DMS153 treated with DMSO at 0.1 percent for 48 hours (cell line): Measurements from ENCODE around the gene BACE1-AS.
"Not testable (repeated sequence)": the region's sequence is repeated elsewhere in the genome, so short reads cannot be mapped to it uniquely, and the experiment has no call there.

Experiments used
- DNase-seq: peaks from one replicate; lab custom pipeline; 2025; ENCODE audit not compliant: unreplicated experiment; lab: John Stamatoyannopoulos, UW

BACE1-AS gene

GRCh38 chr11:117290809-117291396 is at the start of gene BACE1-AS:
Gene BACE1-AS, plus strand, starts transcription at chr11:117291346.
- no peak for DNase-seq

GRCh38 chr11:117248341-117248740 is 42.8 kb upstream of the BACE1-AS start:
- DNase-seq = no peak

- no peak for DNase-seq
Measured at GRCh38 chr11:117249571-117249970, 41.6 kb upstream of the BACE1-AS start.

- no peak for DNase-seq
Measured at GRCh38 chr11:117251506-117251905, 39.6 kb upstream of the BACE1-AS start.

- DNase-seq = no peak
Measured at GRCh38 chr11:117255966-117256365, 35.2 kb upstream of the BACE1-AS start.

- no peak for DNase-seq
Measured at GRCh38 chr11:117256573-117256972, 34.6 kb upstream of the BACE1-AS start.

GRCh38 chr11:117258576-117258975 is 32.6 kb upstream of the BACE1-AS start:
- DNase-seq = no peak

- no peak for DNase-seq
Measured at GRCh38 chr11:117259417-117259816, 31.7 kb upstream of the BACE1-AS start.

- not testable (repeated sequence) for DNase-seq
Measured at GRCh38 chr11:117264624-117265323, 26.4 kb upstream of the BACE1-AS start.

- DNase-seq = no peak
Measured at GRCh38 chr11:117265745-117266144, 25.4 kb upstream of the BACE1-AS start.

- no peak for DNase-seq
Measured at GRCh38 chr11:117269856-117270255, 21.3 kb upstream of the BACE1-AS start.

- DNase-seq = no peak
Measured at GRCh38 chr11:117271208-117271607, 19.9 kb upstream of the BACE1-AS start.

- DNase-seq = not testable (repeated sequence)
Measured at GRCh38 chr11:117272175-117272574, 19.0 kb upstream of the BACE1-AS start.

GRCh38 chr11:117273550-117274289 is 17.4 kb upstream of the BACE1-AS start:
- DNase-seq = no peak

GRCh38 chr11:117278347-117278746 is 12.8 kb upstream of the BACE1-AS start:
- no peak for DNase-seq

GRCh38 chr11:117279711-117280376 is 11.3 kb upstream of the BACE1-AS start:
- no peak for DNase-seq

GRCh38 chr11:117281159-117281558 is 10.0 kb upstream of the BACE1-AS start:
- no peak for DNase-seq

GRCh38 chr11:117281869-117282268 is 9.3 kb upstream of the BACE1-AS start:
- no peak for DNase-seq

- no peak for DNase-seq
Measured at GRCh38 chr11:117282956-117283355, 8.2 kb upstream of the BACE1-AS start.

- DNase-seq = no peak
Measured at GRCh38 chr11:117284053-117284452, 7.1 kb upstream of the BACE1-AS start.

GRCh38 chr11:117286588-117286987 is 4.6 kb upstream of the BACE1-AS start:
- no peak for DNase-seq

GRCh38 chr11:117287668-117288067 is 3.5 kb upstream of the BACE1-AS start:
- no peak for DNase-seq
